A549 (cell line): ENCODE results near the gene RFC1.
"Not testable (repeated sequence)": the region's sequence is repeated elsewhere in the genome, so short reads cannot be mapped to it uniquely, and the experiment has no call there.

Experiments
- CEBPB ChIP-seq, 2 experiments: fragments of >200 bp in 1 of 2; sonication (Bioruptor Twin) in 1 of 2; formaldehyde crosslinking in 1 of 2; IDR thresholded peaks; 2 replicates each; pipeline ENCODE4 v1.6.1; 2012 to 2016
- CHD4 ChIP-seq: fragments of 200-600 bp; sonication (generic); IDR thresholded peaks from 2 replicates; pipeline ENCODE4 v1.6.1; 2016; ENCODE audit warnings: antibody characterized with exemption, mild to moderate bottlenecking, borderline replicate concordance
- CTCF ChIP-seq: fragments of >200 bp; sonication (Bioruptor Twin); formaldehyde crosslinking; IDR thresholded peaks from 3 replicates; pipeline ENCODE4 v1.5.1; 2016
- EHMT2 ChIP-seq: fragments of 200-600 bp; sonication (generic); IDR thresholded peaks from 2 replicates; pipeline ENCODE4 v1.6.1; 2016; ENCODE audit warnings: antibody characterized with exemption, low read depth, mild to moderate bottlenecking, moderate library complexity
- EP300 ChIP-seq, 2 experiments: fragments of >200 bp; sonication (Bioruptor Twin); formaldehyde crosslinking; IDR thresholded peaks; 2 replicates in 1 of 2; 3 replicates in 1 of 2; pipeline ENCODE4 v1.6.1; 2016 to 2017
- HDAC2 ChIP-seq: fragments of 200-600 bp; sonication (generic); IDR thresholded peaks from 2 replicates; pipeline ENCODE4 v1.6.1; 2016
- POLR2A ChIP-seq: IDR thresholded peaks from 2 replicates; pipeline ENCODE4 v1.6.1; 2012; ENCODE audit warnings: mild to moderate bottlenecking, low read length
- RFX5 ChIP-seq: fragments of 450-650 bp; IDR thresholded peaks from 2 replicates; pipeline ENCODE4 v1.7.1; 2014; ENCODE audit warnings: antibody characterized with exemption, mild to moderate bottlenecking, moderate library complexity
- TF ChIP-seq, protein P1 (sequence below): fragments of 450-650 bp; IDR thresholded peaks from 2 replicates; pipeline ENCODE4 v1.6.1; 2014; ENCODE audit warnings: antibody characterized with exemption
- TF ChIP-seq, protein P2 (sequence below): IDR thresholded peaks from 2 replicates; pipeline ENCODE4 v1.6.1; 2012
- TF ChIP-seq, protein P3 (sequence below): fragments of 200-600 bp; sonication (generic); IDR thresholded peaks from 2 replicates; pipeline ENCODE4 v1.6.1; 2016; ENCODE audit warnings: antibody characterized with exemption, mild to moderate bottlenecking, moderate library complexity
- TF ChIP-seq, protein P4 (sequence below): fragments of >200 bp; sonication (Bioruptor Twin); formaldehyde crosslinking; IDR thresholded peaks from 3 replicates; pipeline ENCODE4 v1.6.1; 2016

DNA sequence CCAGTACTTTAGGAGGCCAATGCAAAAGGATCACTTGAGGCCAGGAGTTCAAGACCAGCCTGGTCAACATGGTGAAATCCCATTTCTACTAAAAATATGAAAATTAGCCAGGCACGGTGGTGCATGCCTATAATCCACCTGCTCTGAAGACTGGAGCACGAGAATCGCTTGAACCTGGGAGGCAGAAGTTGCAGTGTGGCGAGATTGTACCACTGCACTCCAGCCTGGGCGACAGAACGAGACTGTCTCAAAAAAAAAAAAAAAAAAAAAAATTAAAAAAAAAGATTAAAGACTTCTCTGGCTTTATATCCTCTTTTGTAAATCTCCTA lies 13.0 kb downstream of the RFC1 start:
- TF ChIP-seq CHD4; CTCF; EHMT2; POLR2A; RFX5; HDAC2; CEBPB (IDR thresholded peaks at IDR 0.05); EP300 (IDR thresholded peaks at IDR 0.05): not testable (repeated sequence)
- TF ChIP-seq, protein P1, sequence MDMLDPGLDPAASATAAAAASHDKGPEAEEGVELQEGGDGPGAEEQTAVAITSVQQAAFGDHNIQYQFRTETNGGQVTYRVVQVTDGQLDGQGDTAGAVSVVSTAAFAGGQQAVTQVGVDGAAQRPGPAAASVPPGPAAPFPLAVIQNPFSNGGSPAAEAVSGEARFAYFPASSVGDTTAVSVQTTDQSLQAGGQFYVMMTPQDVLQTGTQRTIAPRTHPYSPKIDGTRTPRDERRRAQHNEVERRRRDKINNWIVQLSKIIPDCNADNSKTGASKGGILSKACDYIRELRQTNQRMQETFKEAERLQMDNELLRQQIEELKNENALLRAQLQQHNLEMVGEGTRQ = not testable (repeated sequence)
- TF ChIP-seq, protein P2, sequence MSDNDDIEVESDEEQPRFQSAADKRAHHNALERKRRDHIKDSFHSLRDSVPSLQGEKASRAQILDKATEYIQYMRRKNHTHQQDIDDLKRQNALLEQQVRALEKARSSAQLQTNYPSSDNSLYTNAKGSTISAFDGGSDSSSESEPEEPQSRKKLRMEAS = not testable (repeated sequence)
- TF ChIP-seq, protein P3, sequence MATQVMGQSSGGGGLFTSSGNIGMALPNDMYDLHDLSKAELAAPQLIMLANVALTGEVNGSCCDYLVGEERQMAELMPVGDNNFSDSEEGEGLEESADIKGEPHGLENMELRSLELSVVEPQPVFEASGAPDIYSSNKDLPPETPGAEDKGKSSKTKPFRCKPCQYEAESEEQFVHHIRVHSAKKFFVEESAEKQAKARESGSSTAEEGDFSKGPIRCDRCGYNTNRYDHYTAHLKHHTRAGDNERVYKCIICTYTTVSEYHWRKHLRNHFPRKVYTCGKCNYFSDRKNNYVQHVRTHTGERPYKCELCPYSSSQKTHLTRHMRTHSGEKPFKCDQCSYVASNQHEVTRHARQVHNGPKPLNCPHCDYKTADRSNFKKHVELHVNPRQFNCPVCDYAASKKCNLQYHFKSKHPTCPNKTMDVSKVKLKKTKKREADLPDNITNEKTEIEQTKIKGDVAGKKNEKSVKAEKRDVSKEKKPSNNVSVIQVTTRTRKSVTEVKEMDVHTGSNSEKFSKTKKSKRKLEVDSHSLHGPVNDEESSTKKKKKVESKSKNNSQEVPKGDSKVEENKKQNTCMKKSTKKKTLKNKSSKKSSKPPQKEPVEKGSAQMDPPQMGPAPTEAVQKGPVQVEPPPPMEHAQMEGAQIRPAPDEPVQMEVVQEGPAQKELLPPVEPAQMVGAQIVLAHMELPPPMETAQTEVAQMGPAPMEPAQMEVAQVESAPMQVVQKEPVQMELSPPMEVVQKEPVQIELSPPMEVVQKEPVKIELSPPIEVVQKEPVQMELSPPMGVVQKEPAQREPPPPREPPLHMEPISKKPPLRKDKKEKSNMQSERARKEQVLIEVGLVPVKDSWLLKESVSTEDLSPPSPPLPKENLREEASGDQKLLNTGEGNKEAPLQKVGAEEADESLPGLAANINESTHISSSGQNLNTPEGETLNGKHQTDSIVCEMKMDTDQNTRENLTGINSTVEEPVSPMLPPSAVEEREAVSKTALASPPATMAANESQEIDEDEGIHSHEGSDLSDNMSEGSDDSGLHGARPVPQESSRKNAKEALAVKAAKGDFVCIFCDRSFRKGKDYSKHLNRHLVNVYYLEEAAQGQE = not testable (repeated sequence)
- TF ChIP-seq, protein P4, sequence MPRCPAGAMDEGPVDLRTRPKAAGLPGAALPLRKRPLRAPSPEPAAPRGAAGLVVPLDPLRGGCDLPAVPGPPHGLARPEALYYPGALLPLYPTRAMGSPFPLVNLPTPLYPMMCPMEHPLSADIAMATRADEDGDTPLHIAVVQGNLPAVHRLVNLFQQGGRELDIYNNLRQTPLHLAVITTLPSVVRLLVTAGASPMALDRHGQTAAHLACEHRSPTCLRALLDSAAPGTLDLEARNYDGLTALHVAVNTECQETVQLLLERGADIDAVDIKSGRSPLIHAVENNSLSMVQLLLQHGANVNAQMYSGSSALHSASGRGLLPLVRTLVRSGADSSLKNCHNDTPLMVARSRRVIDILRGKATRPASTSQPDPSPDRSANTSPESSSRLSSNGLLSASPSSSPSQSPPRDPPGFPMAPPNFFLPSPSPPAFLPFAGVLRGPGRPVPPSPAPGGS = not testable (repeated sequence)
